HG03342 (cell line): ENCODE results near the gene NELL1.

ENCODE experiments used
- ATAC-seq: cut with Tn5 transposase; IDR thresholded peaks from one replicate; pipeline ENCODE4 v1.9.1; 2021; ENCODE audit warnings: mild to moderate bottlenecking, moderate library complexity; ENCODE audit not compliant: unreplicated experiment

NELL1 gene

DNA sequence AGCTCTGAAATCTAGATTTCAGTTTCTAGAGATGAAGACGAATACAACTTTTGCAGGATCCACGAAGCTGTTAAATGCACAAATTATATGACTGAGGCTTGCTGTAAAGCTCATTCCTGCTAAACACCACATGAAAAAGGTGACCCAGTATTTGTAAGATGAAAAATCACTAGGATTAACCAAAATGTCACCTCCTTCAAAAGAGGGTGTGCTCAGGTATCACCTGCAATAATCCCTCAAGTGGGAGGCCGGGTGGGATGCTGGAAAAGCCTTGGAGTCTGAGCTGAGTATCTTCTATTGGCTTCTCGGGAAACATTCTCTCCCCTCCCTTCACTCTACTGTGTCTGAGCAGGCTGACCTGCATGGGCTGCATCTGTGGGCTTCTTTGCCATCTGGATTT is 195.8 kb downstream of the NELL1 start:
- no peak for ATAC-seq

DNA sequence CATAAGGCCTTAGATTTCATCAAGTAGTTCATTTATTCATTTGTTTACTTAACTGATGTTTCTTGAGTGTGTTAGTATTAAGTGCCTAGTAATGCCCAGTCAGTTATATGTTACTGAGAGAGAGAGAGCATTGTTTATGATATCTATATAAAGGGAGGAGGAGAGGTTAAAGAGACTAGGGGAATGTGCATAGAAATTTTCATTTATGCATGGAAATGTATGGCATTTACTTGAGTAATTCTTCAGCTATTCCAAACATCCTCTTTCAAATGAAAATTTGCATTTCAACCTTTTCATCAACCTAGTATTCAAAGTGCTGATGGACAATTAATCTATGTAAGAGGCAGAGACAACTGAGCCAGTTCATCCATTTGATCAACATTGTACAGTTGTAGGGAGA is 199.7 kb downstream of the NELL1 start:
- ATAC-seq, result no peak

- no peak for ATAC-seq
Observed at GRCh38 chr11:20873054-20873453, 203.7 kb downstream of the NELL1 start.

DNA sequence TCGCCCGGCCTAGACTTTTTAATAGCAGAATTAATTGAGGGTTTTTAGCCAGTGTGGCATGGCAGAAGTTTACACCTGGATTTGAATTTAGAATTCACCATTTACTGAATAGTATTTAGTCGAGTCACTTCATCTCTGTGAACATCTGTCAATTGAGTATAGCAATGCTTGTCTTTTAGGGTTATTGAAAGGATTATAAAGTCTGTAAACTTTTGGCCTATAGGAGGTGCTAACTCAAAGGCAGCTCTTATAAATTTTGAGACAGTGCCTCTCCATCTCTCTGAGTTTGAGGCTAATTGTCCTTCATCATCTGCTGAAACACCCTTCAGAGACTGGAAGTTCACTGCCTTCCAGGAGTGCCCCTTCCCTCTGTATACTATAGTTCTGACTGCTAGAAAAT is 205.0 kb downstream of the NELL1 start:
- no peak for ATAC-seq

DNA sequence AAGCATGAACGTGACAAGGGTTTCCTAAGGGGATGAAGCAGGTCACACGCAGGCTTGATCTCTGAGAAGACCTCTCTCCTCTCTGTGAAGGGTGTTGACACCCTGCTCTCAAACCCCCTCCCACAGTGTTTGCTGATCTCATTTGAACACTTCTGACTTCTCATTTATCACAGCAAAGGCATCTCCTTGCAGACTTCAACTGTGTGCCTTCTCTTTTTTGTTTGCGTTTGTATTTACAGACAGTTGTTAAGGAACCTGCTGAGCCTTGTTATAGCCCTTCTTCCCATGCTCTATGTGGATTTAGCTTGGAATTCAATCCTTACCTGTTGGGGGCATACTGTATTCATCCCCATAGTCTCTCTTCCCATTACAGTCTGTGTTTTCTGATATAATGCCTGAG is 206.5 kb downstream of the NELL1 start:
- no peak for ATAC-seq

- ATAC-seq, result no peak
Observed at GRCh38 chr11:20876738-20877137, 207.4 kb downstream of the NELL1 start.

- ATAC-seq, result no peak
Observed at GRCh38 chr11:20880094-20880493, 210.7 kb downstream of the NELL1 start.

DNA sequence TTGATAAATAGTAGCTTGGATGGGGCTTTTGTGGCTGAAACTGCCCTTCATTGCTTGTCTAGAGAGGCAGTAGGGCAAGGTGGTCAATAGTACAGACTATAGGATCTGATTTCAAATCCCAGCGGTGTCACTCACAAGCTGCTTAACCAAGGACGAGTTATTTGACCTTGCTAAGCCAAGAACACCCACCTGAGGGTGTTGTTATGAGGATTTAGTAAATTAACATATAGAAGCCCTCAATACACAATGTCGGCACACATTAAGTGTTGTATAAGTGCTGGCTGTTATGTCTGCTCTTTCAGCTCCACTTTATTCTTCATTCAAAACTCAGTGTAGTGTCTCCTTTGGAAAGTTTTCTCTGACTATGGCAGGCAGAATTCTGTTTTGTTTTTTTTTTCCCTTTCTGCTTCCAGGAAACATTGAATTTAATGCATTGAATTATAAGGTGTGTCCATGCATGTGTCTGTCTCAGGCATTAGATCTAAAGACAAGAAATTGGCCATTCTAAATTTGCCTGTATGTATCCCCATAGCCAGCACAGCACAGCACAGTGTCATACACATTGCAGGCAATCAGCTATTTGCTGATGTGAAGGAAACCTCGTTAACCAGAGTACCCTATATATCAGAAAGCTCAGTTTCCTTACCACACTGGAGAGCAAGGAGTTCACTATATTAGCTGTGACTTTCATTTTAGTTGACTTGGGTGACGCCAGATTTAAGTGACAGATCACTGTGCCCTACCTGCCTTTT is 212.1 kb downstream of the NELL1 start:
- ATAC-seq, result no peak

DNA sequence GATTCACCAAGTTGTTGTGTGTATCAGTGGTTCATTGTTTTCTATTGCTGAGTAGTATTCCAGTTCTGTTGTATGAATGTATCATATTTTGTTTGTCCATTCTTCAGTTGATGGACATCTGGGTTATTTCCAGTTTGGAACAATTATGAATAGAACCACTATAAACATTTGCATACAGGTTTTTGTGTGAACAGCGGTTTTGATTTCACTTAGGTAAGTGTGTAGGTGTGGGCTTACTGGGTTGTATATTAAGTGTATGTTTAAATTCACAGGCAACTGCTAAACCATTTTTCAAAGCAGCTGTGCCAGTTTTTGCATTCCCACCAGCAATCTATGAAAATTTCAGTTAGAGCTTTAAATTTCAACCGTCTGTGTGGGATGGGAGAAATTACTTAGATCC is 217.8 kb downstream of the NELL1 start:
- no peak for ATAC-seq

- no peak for ATAC-seq
Observed at GRCh38 chr11:20894296-20894695, 224.9 kb downstream of the NELL1 start.

- no peak for ATAC-seq
Observed at GRCh38 chr11:20909995-20910726, 240.8 kb downstream of the NELL1 start.

- ATAC-seq, result no peak
Observed at GRCh38 chr11:20910733-20911132, 241.3 kb downstream of the NELL1 start.

- ATAC-seq, result no peak
Observed at GRCh38 chr11:20912065-20912821, 242.9 kb downstream of the NELL1 start.

GRCh38 chr11:20912922-20913512 is 243.6 kb downstream of the NELL1 start:
- ATAC-seq, result no peak

DNA sequence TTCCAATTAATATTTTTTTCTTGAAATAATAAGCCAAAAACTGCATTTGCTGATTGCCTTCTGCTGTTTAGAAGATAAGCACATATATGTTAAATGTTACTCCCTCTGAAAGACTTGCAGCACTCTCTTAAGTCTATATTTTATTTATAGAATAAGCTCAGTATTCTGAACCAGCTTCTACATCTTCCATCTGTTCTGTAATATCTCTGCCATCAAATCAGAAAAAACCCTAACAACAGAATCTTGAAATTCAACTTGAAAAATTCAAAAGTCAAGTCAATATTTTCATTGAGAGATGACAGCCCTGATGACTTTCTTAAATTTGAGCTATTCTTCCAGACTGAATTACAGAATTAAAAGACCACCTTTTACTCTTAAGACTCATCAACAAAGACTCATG is 247.9 kb downstream of the NELL1 start:
- no peak for ATAC-seq

GRCh38 chr11:20926799-20927540 is 257.6 kb downstream of the NELL1 start:
- ATAC-seq, result no peak

DNA sequence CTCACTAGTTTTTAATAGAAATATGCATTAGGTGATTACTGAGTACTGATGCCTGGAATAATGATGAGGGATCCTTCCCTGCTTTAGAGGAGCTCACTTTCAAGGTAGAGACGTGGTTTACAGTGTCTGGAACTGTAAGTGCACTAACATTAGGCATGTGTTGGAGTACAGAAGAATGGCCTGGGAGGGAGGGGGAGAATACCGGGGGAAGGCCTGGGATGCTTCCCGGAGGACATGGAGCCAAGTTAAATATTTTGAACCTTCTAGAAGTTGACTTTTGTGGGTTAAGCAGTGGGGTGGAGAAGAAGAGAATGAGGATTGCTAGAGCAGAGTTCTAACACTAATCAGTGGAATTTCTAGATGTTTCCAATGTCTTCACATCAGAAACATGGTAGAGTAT is 261.6 kb downstream of the NELL1 start:
- no peak for ATAC-seq

- ATAC-seq, result no peak
Observed at GRCh38 chr11:20933086-20933485, 263.7 kb downstream of the NELL1 start.

- ATAC-seq, result no peak
Observed at GRCh38 chr11:20933958-20934357, 264.6 kb downstream of the NELL1 start.

GRCh38 chr11:20934516-20934915 is 265.1 kb downstream of the NELL1 start:
- ATAC-seq, result no peak

DNA sequence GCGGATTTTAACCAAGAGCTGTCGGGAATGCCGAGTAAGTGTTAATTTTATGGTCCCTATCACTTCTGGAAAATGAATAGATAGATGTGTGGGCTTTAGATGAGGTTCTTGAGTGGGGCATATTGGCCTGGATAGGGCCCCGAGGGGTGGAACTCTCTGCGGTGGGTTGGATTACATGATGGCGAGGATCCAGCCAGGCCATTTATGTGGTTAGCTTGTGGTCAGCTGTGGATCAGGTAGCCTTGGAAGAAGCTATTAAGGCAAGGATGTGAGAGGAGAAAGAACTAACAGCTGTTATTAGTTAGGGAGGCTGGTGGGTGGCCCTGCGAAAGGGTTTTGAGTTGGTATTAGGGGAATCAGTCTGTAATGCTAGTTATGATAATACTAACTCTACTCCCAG is 268.4 kb downstream of the NELL1 start:
- ATAC-seq, result no peak
